Sigmoid colon (tissue), 7 donors: Measurements from ENCODE around the gene ENTREP3. TPM values are rescaled to one million over a fixed set of nuclear protein-coding genes. Genes with fewer than 3 reads are reported as not detected.
"Not testable (repeated sequence)": the region's sequence is repeated elsewhere in the genome, so short reads cannot be mapped to it uniquely, and the experiment has no call there.

Experiments
- DNase-seq: peaks from one replicate; pipeline ENCODE4 v3.0.0-alpha.2; 2019
- H3K27ac ChIP-seq, 4 donors: fragments of 200-600 bp; sonication (generic); one replicate each; pipeline ENCODE4 v1.5.1; 2016 to 2019; ENCODE audit warnings: mild to moderate bottlenecking in 1 of 4
- H3K27me3 ChIP-seq, 3 donors: fragments of 200-600 bp; sonication (generic); one replicate each; pipeline ENCODE4 v1.5.1; 2019; ENCODE audit warnings: mild to moderate bottlenecking in 1 of 3
- H3K36me3 ChIP-seq, 4 donors: fragments of 200-600 bp; sonication (generic); one replicate each; pipeline ENCODE4 v1.5.1; 2016 to 2019
- H3K4me1 ChIP-seq, 4 donors: fragments of 200-600 bp; sonication (generic); one replicate each; pipeline ENCODE4 v1.5.1; 2017 to 2019
- H3K4me3 ChIP-seq, 4 donors: fragments of 200-600 bp; sonication (generic); one replicate each; pipeline ENCODE4 v1.5.1; 2017 to 2019; ENCODE audit warnings: mild to moderate bottlenecking in 2 of 4, moderate library complexity in 1 of 4
- H3K9me3 ChIP-seq, 4 donors: fragments of 200-600 bp in 3 of 4; sonication (generic) in 3 of 4; one replicate each; pipeline versions ENCODE4 v1.5.1 to v1.6.1; 2013 to 2019
- EP300 ChIP-seq, 4 donors: sonication (generic); formaldehyde crosslinking; IDR thresholded peaks; one replicate each; pipeline ENCODE4 v1.6.1; 2017; ENCODE audit warnings: antibody characterized with exemption in 4 of 4
- POLR2A ChIP-seq, 2 donors: fragments of 450-650 bp; IDR thresholded peaks; one replicate each; pipeline ENCODE4 v1.6.1; 2016; ENCODE audit warnings: antibody characterized with exemption in 2 of 2, mild to moderate bottlenecking in 2 of 2, moderate library complexity in 2 of 2
- POLR2AphosphoS5 ChIP-seq, 4 donors: sonication (generic); formaldehyde crosslinking; IDR thresholded peaks; one replicate each; pipeline ENCODE4 v1.6.1; 2017; ENCODE audit warnings: antibody characterized with exemption in 4 of 4
- WGBS, 2 donors: extraction: QIAGEN DNeasy Blood & Tissue Kit; methylation state at CpG; one replicate each; pipeline ENCODE4 v1.1.7; 2013; 5-methylcytosine and 5-hydroxymethylcytosine counted together
- intact Hi-C: fragments of 100-400 bp; cut with DNase I; formaldehyde crosslinking; loops from one replicate; pipeline ENCODE4 v1.15.1; 2023
- polyA plus RNA-seq, 3 donors: library from polyadenylated mRNA; stranded (reverse); fragments of 200-250 nt; gene quantifications; one replicate each; pipeline ENCODE4 v1.2.3, GENCODE V29; 2013
- total RNA-seq, 4 donors: library from RNA; depleted of rRNA; stranded (reverse); fragments of >200 nt; gene quantifications; one replicate each; pipeline ENCODE4 v1.1.0, GENCODE V29; 2016
- TF ChIP-seq, protein P1 (sequence below), 4 experiments: fragments of 450-650 bp in 3 of 4; fragments of 200-600 bp in 1 of 4; IDR thresholded peaks; one replicate each; pipeline ENCODE4 v1.5.1; 2016 to 2019; ENCODE audit warnings: antibody characterized with exemption in 4 of 4, mild to moderate bottlenecking in 3 of 4, moderate library complexity in 2 of 4
- donor health status: healthy with polysubstance abuse.
- donor health status: Bipolar disorder and iron deficiency.
- donor health status: healthy.

ENTREP3 gene
- total and polyA plus RNA-seq, 7 donors, result 5.4 to 44.0 (median 15.7) TPM

DNA sequence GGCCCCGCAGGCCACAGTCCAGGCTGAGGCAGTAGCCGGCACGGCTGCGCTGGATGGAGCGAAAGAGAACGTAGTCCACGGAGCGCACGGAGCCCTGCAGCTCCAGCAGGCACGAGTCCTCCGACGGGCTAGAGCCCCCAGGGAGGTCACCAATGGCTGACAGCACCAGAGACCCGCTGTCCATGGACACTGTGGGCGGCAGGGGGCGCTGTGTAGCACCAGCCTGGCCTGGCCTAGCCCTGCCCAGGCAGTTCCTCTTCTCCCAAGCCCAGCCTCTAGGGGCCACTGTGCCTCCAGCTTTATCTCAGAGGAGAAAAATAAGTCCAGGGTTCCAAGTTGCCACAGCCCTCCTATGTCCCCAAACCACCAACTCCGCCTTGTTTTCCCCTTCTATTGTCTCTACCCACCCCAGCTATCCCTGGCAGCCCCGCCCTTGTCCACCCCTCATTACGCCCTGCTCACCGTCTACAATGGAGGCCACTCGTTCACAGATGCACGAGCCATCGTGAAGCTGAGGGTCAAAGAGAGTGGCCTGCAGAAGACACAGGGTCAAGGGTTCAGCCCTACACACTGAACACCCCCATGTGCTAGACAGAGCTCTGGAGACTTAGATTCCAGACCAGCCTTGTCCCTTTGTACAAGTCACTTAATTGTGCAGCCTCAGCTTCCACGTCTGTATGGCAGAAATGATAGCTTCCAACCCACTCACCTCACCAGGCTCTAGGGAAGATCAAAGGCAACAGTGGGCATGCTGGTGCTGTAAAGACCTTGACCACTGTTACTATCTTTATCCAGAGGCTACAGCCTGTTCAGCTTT lies 4.4 kb downstream of the ENTREP3 start:
- Histone ChIP-seq H3K4me1 (peaks cover 0 to 36% (median 28%) of the 10 kb centered on the region in 4 donors), H3K9me3 (no peaks in the 10 kb centered on the region), H3K36me3 (peaks cover 5 to 26% (median 10%) of the 10 kb centered on the region in 4 donors), H3K4me3 (peak overlapping the region in 2 of 4 donors; percentile 24 to 34), H3K27me3 (no peaks in the 10 kb centered on the region), H3K27ac (peak overlapping the region; percentile 58 to 73 (median 64))
- DNase-seq, result peak; percentile 96
- WGBS, 2 donors, result 18 to 20% methylated on average over 23 of the region's 23 CpGs
- intact Hi-C loops, result loop anchor here (2.0 kb wide), 2 partner anchors 22 to 342 kb away; partner anchors contain the start of gene CLK2
- TF ChIP-seq, protein P1, sequence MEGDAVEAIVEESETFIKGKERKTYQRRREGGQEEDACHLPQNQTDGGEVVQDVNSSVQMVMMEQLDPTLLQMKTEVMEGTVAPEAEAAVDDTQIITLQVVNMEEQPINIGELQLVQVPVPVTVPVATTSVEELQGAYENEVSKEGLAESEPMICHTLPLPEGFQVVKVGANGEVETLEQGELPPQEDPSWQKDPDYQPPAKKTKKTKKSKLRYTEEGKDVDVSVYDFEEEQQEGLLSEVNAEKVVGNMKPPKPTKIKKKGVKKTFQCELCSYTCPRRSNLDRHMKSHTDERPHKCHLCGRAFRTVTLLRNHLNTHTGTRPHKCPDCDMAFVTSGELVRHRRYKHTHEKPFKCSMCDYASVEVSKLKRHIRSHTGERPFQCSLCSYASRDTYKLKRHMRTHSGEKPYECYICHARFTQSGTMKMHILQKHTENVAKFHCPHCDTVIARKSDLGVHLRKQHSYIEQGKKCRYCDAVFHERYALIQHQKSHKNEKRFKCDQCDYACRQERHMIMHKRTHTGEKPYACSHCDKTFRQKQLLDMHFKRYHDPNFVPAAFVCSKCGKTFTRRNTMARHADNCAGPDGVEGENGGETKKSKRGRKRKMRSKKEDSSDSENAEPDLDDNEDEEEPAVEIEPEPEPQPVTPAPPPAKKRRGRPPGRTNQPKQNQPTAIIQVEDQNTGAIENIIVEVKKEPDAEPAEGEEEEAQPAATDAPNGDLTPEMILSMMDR (IDR thresholded peaks at IDR 0.05), result peak; percentile 99 to 100 (median 100)
- peak in 1 of 4 donors; percentile 33 for TF ChIP-seq POLR2AphosphoS5 (IDR thresholded peaks at IDR 0.05)
- TF ChIP-seq POLR2A (IDR thresholded peaks at IDR 0.05), result no peak

DNA sequence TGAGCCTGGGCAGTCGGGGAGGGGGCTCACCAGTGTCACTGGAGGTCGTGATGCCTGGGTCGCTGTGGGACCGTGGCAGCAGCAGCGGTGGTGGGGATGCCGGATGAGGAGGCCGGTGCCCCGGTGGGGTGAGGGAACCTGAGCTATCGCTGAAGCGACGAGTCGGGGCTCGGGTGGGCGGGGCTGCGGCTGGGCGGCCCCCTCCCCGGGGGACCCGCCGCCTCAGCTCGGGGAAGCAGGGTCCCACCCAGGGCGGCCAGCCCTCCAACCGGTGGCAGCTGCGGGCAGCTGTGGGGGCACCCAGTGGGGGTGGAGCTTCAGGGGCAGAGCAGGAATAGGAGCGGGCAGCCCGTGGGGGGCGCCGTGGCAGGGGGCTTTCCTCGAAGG lies 5.0 kb downstream of the ENTREP3 start:
- H3K36me3 ChIP-seq, result peaks cover 5 to 26% (median 10%) of the 10 kb centered on the region in 4 donors
- H3K9me3 ChIP-seq, result no peaks in the 10 kb centered on the region
- peaks cover 0 to 36% (median 28%) of the 10 kb centered on the region in 4 donors for H3K4me1 ChIP-seq
- peak overlapping the region in 2 of 4 donors; percentile 24 to 34 for H3K4me3 ChIP-seq
- intact Hi-C loops, result loop anchor here (2.0 kb wide), 2 partner anchors 23 to 343 kb away; partner anchors contain the start of gene CLK2
- no peak for DNase-seq
- H3K27me3 ChIP-seq, result no peaks in the 10 kb centered on the region
- 21 to 38% methylated on average over 28 of the region's 28 CpGs for WGBS, 2 donors
- H3K27ac ChIP-seq, result peak overlapping the region; percentile 19 to 73 (median 64)
- TF ChIP-seq, protein P1 (IDR thresholded peaks at IDR 0.05), result no peak

DNA sequence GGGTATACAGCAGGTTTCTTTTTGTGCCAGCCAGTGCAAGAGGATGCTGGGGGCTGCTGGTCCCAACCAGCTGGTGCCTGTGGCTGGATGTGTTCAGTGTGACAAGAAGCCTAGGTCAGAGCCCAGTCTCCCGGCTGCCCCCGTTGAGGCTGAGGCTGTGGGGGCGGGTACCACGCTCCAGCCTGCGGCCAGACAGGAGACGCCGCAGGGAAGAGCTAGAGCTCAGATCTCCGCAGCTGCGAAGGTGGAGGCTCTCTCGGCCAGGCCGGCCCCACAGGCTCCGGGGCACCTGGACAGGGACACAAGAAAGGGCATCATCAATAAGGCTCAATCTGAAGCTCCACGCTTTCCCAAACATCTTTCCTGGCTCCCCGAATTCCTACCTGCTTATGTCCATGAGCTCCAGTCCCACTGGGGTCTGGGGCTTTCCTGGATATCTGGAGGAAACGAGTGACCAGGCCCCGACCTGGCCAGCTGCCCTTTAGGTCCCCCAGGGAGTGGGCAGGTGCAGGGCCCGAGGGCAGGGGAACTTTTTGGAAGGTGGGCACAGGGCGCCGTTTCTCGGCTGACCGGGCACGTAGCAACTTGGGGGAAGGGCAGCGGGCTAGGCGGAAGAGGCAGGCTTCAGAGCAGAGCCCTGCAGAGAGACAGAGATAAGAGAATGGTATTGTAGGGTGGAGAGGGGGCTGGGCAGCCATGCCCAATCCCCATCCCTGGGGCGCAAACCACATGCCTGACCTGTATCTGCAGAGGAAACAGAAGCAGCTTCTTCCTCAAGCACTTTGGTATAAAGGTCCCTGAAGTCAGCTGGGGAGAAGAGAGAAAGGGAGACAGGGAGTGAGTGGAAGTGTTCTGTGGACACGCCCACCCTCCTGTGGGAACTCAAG lies 7.4 kb downstream of the ENTREP3 start:
- Histone ChIP-seq H3K4me1 (peaks cover 7 to 32% (median 26%) of the 10 kb centered on the region in 4 donors), H3K27me3 (no peaks in the 10 kb centered on the region), H3K27ac (no peak overlapping the region), H3K9me3 (no peaks in the 10 kb centered on the region), H3K4me3 (no peak overlapping the region), H3K36me3 (peaks cover 5 to 26% (median 10%) of the 10 kb centered on the region in 4 donors)
- intact Hi-C loops, result no loop called here
- WGBS, 2 donors, result 93 to 94% methylated on average over 26 of the region's 26 CpGs
- TF ChIP-seq, protein P1 (IDR thresholded peaks at IDR 0.05), result no peak
- no peak for TF ChIP-seq POLR2A (IDR thresholded peaks at IDR 0.05)
- no peak for DNase-seq

DNA sequence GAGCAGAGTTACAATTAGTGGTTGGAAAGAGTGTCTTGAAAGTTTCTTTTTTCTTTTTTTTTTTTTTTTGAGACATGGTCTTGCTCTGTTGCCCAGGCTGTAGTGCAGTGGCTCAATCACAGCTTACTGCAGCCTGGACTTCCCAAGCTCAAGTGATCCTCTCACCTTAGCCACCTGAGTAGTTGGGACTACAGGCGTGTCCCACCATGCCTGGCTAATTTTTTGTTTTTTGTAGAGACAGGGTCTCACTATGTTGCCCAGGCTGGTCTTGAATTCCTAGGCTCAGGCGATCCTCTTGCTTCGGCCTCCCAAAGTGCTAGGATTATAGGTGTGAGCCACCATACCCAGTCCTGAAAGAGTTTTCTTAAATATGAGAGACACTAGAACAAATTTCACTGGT lies 8.5 kb downstream of the ENTREP3 start:
- peaks cover 7 to 35% (median 33%) of the 10 kb centered on the region in 4 donors for H3K4me1 ChIP-seq

DNA sequence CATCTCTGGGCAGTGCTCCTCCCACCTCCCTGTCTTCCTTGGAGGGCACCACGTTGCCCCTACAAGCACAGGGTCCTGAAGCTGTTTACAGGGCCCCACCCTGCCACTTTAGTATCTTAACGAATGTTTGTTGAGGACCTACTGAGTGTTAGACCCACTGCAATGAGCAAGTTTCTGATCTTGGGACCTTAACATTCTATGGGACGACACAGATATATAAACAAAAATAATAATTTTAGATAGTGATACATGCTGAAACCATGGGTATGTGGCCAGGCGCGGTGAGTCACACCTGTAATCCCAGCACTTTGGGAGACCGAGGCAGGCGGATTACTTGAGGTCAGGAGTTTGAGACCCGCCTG lies 10.1 kb downstream of the ENTREP3 start:
- H3K4me3 ChIP-seq, result peak overlapping the region; percentile 56 to 70 (median 66)
- H3K9me3 ChIP-seq, result no peaks in the 10 kb centered on the region
- peak overlapping the region; percentile 87 to 96 (median 95) for H3K27ac ChIP-seq
- intact Hi-C loops, result no loop called here
- TF ChIP-seq, protein P1 (IDR thresholded peaks at IDR 0.05), result no peak
- no peak for TF ChIP-seq POLR2AphosphoS5 (IDR thresholded peaks at IDR 0.05)
- no peak for TF ChIP-seq EP300 (IDR thresholded peaks at IDR 0.05)
- no peak for TF ChIP-seq POLR2A (IDR thresholded peaks at IDR 0.05)
- H3K27me3 ChIP-seq, result no peaks in the 10 kb centered on the region
- peaks cover 5 to 26% (median 10%) of the 10 kb centered on the region in 4 donors for H3K36me3 ChIP-seq
- DNase-seq, result no peak
- WGBS, 2 donors, result 65 to 66% methylated on average over 8 of the region's 8 CpGs
- H3K4me1 ChIP-seq, result peaks cover 7 to 43% (median 35%) of the 10 kb centered on the region in 4 donors

More for the DNA sequence above, 8.5 kb downstream of the ENTREP3 start:
- intact Hi-C loops, H3K27ac ChIP-seq, H3K4me3 ChIP-seq, H3K27me3 ChIP-seq, H3K9me3 ChIP-seq, DNase-seq: not testable (repeated sequence)
- 97 to 98% methylated on average over 3 of the region's 3 CpGs for WGBS, 2 donors
- H3K36me3 ChIP-seq, result peaks cover 5 to 26% (median 10%) of the 10 kb centered on the region in 4 donors
